ENCODE measurements around the gene TTLL4.
"Not testable (repeated sequence)": the region's sequence is repeated elsewhere in the genome, so short reads cannot be mapped to it uniquely, and the experiment has no call there.

Gene TTLL4, protein sequence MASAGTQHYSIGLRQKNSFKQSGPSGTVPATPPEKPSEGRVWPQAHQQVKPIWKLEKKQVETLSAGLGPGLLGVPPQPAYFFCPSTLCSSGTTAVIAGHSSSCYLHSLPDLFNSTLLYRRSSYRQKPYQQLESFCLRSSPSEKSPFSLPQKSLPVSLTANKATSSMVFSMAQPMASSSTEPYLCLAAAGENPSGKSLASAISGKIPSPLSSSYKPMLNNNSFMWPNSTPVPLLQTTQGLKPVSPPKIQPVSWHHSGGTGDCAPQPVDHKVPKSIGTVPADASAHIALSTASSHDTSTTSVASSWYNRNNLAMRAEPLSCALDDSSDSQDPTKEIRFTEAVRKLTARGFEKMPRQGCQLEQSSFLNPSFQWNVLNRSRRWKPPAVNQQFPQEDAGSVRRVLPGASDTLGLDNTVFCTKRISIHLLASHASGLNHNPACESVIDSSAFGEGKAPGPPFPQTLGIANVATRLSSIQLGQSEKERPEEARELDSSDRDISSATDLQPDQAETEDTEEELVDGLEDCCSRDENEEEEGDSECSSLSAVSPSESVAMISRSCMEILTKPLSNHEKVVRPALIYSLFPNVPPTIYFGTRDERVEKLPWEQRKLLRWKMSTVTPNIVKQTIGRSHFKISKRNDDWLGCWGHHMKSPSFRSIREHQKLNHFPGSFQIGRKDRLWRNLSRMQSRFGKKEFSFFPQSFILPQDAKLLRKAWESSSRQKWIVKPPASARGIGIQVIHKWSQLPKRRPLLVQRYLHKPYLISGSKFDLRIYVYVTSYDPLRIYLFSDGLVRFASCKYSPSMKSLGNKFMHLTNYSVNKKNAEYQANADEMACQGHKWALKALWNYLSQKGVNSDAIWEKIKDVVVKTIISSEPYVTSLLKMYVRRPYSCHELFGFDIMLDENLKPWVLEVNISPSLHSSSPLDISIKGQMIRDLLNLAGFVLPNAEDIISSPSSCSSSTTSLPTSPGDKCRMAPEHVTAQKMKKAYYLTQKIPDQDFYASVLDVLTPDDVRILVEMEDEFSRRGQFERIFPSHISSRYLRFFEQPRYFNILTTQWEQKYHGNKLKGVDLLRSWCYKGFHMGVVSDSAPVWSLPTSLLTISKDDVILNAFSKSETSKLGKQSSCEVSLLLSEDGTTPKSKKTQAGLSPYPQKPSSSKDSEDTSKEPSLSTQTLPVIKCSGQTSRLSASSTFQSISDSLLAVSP

DNA sequence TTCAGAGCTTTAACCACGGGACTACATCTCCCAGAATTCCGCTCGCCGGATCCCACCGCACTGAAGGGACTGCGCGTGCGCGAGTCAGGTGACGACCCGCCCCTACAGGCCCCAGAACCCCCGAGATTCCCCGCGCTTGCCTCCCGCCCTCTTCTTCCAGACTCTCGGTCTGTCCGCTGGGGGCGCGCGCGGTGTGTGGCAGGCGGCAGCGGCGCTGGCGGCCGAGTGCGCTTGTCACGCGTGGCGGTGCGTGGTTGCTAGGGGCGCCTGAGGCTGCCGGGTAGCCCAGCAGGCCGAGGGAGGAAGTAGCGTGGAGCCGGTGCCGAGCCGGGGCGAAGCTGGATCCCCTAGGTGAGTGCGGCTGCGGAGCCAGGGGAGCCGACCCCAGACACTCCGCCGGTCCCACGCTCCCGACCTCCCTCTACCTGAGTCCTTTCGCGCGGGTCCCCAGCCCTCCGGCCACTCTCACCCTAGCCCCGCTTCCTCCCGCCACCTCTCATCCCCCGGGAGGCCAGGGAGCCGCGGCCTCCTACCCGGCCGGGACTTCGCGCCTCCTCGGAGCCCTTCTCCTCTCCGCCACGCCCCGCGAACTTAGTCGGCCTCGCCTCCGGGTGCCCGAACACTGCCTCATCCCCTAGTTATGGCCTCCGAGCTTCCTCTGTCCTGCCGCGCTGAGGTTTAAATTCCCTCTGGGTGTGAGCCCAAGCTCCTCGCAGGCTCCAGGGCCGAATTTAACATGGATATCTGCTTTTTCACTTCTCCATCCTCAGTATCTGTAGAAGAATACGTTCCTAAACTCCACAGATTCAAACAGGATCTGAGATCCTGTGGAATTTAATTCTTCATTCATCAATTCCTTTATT, at the start of gene TTLL4:
Gene TTLL4 (plus strand): TSS at position 149 of the 863 bp plus-strand sequence. CDS start 26,842 bp downstream, outside the sequence.
- peak; percentile 32 for DNase-seq

DNA sequence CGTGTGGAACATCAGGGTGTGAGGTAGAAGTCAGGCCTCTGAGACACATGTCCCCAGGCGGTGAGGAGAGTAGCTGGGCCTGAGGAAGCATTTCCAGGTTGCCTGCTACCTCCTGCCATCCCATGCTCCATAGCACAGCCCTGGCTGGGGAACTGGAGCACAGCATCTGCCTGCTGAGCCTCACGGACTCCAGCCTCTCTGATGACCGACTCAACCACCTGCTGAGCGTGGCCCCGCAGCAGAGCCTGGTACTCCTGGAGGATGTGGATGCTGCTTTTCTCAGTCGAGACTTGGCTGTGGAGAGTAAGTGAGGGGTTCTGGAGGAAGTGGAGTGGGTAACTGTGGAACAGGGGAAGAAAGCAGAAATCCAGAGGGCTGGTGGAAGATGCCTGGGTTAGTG, 48.3 kb upstream of the TTLL4 start:
- DNase-seq = no peak

DNA sequence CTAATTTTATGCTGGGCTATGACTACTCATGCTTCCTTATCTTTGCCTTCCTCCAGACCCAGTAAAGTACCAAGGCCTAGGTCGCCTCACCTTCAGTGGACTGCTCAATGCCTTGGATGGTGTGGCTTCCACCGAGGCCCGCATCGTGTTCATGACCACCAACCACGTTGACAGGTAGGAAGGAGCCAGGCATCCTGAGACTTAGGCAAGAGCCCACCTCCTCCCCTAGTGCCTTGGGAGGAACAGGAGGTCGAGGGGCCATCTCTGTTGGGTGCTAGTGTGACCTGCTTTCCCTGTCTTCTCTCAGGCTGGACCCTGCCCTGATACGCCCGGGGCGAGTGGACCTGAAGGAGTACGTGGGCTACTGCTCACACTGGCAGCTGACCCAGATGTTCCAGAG, 47.8 kb upstream of the TTLL4 start:
- DNase-seq = no peak

DNA sequence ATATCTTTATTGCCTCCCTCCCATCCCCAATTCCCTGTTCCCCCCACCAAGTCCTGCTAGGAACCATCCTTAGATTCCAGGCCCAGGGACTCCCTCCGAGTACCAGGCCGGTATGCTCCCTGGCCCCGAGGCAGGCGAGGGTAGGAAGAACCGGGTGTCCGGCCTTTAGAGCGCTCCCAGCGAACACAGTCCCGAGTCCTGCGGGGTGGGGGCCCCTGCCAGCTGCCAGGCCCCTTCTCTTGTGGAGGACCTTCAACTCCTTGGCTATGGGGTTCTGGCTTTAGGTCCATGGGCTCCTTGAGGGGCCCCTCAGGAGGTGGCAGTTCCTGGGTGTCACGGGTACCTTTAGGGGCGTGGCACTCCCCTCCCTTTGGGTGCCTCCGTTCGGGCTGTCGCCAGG, 46.7 kb upstream of the TTLL4 start:
- DNase-seq = no peak

DNA sequence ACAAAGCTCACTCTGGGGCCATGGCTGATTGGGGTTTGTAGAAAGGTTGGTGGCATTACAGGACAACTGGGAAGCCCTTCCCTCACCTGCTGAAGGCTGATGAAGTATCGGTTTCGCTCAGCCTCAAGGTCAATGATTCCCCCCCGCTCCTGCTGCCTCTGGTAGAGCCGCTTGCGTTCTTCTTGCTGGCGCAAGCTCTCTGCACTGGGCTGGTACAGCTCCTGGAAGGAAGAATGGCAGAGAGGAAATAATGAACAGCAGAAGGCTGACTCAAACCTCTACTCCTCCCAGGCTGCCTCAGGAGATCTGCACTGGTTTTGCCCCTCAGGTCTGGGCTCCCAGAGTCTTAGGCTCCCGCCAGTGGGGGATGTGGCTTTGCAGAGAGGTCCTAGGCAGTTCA, 46.0 kb upstream of the TTLL4 start:
- DNase-seq = no peak

DNA sequence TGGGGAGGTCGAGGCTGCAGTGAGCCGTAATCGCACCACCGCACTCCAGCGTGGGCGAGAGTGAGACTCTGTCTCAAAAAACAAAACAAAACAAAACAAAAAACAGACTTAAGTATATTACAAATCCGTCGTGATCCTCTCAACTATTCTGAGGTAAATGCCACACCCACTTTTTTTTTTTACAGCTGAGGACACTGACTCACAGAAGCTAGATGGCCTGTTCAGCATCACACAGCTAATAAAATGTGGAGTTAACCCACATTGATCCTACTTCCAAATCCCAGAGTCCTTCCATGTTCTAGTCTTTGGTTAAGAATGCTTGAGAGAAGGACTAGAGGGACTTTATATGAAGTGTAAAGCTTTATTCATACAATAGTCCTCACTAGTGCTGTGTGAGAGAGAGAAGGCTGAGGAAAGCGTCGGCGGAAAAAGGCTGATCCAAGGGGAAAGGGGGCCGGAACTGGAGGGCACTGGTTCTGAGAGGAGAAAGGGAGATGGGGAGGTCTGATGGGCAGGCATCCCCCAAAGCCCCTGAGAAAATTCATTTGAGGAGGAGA, 39.5 kb upstream of the TTLL4 start:
- no peak for DNase-seq

DNA sequence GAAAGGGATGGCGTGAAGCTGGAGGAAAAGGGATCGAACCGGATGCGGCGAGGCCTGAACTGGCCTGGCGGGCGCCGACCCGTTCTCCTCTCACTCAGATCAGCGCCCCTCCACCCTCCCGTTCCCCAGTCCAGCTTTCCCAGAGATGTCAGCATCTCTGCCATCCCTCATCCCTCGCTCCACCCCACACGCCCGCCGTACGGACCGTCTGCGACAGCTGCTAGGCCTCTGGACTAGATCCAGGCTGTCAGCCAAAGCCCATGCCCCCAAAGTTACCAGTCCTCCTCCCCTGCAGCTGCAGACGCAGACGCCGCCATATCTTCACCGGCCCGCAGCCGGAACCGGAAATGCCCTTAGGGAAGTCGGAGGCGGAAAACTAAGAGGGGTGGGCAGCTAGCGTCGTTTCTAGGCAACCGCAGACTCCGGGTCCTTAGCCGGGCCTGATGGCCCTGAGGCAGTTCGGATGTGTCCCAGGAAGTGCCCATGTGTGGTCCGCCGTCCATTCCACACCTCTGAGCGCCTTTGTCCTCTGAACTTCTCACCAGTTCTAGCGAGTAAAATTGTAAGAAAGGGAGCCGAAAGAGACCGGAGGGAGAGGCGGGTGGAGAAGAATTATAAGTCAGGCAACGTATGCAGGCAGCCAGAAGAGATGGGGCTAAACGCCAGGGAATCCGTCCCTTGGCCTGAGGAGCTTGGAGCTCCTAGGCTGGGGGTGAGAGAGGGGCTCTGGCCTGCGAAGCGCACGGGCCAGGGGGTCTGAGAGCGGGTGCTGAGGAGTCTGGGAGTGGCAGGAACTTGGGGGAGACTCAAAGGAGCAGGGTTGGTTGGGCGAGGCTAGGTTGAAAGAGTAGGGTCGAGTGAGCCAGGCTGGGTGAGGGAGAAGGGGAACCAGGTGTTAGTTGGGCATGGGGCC, 38.7 kb upstream of the TTLL4 start, which contains the start of the genes RNF25 and STK36:
Gene RNF25 (minus strand): TSS at position 349 of the 913 bp plus-strand sequence. CDS start 32 bp downstream, at position 317.
Gene STK36 (plus strand): TSS at position 433 of the 913 bp plus-strand sequence. CDS start 744 bp downstream, outside the sequence.
- peak; percentile 2 for DNase-seq

DNA sequence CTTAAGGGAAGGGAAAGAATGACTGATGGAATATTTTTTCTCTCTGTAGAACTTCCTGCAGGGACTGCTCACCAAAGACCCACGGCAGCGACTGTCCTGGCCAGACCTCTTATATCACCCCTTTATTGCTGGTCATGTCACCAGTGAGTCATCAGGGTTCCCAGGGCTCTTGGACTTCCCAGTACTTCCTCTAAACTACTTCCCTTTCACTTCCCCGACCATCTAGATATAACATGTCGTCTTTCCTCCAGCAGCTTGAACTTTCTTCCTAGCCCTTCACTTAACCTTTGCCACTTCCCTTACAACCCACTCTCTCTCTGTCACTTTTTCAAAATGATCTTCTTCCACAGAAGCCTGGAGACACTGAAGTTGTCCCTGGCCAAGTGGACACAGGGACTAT, 31.5 kb upstream of the TTLL4 start:
- no peak for DNase-seq

DNA sequence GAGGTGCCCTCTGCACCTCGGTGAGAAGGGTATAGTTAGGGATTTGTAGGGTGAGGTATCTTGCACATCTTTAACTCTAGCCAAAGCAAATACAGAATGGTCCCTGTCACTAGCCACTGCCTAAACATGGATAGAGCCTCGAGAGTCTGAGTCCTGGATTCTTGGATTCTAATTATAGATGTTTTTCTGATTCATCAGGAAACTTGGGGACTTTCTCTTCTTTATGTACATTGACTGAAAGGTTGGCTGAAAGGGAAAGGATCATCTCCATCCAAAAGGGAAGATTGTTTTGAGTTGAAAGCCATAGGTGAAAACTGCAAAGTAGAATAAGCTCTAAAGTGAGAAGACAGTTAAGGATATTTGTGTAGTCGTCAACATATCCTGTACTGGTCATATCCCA, 30.6 kb upstream of the TTLL4 start:
- no peak for DNase-seq

DNA sequence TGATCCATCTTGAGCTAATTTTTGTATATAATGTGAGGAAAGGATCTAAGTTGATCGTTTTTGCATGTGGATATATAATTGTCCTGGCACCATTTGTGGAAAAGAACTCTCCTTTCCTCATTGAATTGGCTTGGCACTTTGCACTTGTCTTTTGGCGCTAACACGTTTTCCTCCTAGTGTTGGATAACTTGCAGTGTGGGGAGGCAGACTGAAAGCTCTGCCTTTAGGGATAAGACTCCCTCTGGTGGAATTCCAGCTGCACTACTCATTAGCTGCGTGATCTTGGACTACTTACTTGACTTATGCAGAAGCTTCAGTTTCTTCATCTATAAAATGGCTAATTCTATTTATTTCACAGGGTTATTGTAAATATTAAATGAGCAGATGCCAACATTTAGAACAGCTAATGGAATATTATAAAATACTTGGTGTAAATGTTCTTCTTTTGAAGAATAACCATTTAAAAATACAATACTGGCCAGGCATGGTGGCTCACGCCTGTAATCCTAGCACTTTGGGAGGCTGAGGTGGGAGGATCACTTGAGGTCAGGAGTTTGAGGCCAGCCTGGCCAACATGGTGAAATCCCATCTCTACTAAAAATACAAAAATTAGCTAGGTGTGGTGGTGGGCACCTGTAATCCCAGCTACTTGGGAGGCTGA, 23.1 kb upstream of the TTLL4 start:
- DNase-seq = not testable (repeated sequence)

DNA sequence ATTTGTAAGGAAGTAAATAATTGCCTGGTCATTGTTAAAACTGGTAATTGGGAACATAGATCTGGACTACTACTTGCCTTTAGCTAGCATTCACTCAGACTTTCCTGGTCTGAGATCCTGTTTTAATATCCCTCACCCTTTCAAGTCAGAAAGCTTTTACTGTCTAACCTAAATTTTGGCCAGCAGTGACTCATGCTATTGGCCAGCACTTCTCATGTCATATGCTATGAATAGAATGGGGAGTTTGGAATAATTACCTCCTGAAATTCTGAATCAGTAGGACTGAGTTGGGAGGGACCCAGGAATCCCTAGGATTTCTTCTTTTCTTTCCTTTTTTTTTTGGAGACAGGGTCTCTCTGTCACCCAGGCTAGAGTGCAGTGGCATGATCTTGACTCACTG, 19.4 kb upstream of the TTLL4 start:
- no peak for DNase-seq

DNA sequence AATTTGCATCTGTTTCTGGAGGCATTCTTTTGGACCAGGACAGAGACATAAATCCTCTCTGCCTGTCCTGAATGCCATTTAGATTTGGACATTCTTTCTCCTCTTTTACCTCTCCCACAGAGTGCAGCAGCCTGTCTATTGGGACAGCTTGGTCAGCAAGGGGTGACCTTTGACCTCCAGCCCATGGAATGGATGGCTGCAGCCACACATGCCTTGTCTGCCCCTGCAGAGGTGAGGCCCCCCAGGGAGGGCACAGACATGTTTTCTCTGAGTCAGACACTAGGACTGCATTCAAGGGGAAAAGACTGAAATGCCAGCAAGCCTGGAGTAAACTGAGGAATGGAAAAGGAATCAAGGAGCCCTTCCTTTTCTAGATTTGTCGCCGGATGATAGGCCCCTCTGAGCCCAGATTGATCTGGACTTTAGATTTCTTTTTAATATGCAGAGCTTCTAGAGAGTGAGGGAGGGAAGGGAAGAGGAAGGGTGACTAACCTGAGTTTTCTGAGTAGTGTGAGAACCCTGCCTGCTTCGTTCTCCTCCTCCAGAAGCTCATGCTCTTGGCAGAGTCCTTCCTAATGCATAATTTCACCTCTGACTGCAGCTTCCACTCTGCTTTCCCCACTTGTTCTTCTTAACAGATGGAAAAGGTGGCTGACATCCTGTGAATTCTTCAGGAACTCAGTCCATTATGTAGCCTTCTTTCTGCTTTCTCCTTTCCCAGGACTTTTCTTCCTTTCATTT, 16.1 kb upstream of the TTLL4 start:
- no peak for DNase-seq

DNA sequence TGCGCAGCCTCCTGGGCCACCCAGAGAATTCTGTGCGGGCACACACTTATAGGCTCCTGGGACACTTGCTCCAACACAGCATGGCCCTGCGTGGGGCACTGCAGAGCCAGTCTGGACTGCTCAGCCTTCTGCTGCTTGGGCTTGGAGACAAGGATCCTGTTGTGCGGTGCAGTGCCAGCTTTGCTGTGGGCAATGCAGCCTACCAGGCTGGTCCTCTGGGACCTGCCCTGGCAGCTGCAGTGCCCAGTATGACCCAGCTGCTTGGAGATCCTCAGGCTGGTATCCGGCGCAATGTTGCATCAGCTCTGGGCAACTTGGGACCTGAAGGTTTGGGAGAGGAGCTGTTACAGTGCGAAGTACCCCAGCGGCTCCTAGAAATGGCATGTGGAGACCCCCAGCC, 11.8 kb upstream of the TTLL4 start:
- DNase-seq = no peak

DNA sequence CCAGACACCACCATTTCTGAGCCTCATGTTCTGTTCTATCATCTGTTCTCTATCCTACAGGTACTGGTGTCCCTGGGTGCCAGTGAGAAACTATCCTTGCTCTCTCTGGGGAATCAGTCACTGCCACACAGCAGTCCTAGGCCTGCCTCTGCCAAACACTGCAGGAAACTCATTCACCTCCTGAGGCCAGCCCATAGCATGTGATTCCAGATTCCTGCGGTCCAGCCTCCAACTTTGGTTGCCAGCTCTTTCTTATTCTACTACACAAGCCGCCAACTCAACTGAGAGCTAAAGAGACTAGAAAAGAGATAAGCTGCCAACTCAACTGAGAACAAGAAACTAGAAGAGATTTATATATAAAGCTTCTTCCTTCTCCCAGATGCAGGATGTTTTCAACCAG, 8.8 kb upstream of the TTLL4 start:
- no peak for DNase-seq

DNA sequence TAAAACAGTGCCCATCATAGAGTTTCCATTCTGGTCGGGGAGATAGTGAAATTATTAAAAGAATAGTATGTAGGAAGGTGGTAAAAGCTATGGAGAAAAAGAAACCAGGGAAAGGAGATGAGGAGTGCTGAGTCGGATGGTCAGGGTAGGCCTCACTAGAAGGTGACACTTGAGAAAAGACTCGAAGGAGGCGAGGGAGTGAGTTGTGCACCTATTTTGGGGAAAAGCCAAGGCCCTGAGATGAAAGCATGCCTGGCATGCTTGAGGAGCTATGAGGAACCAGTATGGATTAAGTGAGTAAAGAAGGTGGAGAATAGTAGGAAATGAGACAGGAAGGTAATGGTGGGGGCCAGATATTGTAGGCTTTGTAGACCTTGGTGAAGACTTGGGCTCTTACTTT, 7.3 kb upstream of the TTLL4 start:
- no peak for DNase-seq

DNA sequence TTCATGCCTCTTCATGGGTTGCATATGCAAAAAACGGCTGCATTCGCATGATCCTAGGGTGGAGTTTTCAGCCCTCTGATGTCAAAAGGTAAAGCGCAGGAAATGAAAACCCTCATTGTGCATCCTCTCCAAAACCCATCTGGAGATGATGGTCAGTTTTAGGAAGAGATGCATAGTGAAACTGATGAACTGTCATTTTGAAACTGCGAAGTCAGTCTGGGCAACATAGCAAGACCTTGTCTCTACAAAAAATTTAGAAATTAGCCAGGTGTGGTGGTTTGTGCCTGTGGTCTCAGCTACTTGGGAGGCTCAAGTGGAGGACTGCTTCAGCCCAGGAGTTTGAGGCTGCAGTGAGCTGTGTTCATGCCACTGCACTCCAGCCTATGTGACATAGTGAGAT, 2.5 kb upstream of the TTLL4 start:
- no peak for DNase-seq

DNA sequence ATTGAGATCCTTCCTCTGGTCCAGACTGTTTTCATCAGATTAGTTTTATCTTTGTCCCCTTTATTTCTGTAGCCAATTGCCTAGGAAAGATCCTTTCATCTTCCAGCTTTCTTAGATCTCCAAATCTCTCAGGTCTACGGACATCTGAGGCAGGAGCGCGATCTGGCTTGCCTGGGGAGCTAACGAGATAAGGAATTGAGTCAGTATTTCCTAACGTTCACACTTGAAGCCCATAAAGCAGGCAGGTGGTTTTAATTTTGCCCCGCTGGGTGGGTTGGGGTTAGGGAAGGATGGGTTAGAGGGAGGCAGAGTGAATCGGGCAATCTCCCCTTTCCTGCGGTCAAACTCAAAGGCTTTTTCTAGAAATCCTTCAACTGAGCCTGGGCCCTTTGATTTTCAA, 727 bp upstream of the TTLL4 start:
- no peak for DNase-seq

DNA sequence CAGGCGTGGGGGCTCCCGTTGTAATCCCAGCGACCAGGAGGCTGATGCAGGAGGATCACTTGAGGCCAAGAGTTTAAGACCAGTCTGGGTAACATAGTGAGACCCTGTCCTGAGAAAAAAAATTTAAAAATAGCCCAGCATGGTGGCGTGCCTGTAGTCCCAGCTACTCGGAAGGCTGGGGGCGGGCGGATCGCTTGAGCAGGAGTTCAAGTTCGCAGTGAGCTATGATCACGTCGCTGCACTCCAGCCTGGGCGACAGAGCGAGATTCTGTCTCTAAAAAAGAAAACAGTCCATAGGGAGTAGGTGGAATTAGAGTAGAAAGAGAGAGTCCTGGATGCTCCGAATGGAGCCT, 325 bp upstream of the TTLL4 start:
- DNase-seq = no peak

DNA sequence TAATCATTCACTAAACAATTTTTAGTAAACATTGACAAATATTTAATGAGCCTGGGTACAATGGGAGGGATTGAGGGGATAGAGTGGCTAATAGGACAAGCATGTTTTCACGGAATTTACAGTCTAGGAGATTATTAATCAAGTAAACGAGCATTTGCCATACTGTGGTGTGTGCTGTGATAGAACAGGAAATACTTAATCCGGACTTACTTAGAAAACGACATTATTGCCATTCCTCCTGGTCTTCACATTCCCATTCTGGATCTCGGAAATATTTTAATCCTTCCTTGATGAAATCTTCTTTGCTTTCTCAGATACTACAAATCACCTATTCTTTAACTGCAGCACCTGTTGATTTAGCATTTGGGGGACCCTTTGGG, 905 bp downstream of the TTLL4 start:
- DNase-seq = no peak

DNA sequence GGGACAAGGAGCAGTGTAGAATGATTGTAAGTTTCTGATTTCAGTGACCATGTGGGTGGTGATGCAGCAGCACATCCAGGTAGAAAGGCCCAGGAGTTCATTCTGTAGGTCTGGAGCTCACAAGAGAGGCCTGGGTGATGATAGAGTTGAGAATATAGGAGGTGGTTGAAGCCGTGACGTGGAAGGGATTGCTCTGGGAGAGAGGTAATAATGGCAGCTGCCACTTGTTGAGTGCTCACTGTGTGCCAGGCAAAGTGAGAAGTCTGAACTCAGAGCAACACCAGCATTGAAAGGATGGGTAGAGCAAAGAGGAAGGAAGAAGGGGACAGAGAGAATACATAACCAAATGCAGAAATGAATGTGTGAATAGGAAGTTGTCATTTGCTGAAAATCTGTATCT, 3.3 kb downstream of the TTLL4 start:
- DNase-seq = no peak

Data from NCI-H187 treated with DMSO at 0.1 percent for 48 hours (cell line).